Endothelial cell of umbilical vein (primary cell): ENCODE data around the gene YTHDF1. TPM values are rescaled to one million over a fixed set of nuclear protein-coding genes. Genes with fewer than 3 reads are reported as not detected.

ENCODE experiments used
- BruUV-seq: library from RNA; stranded (reverse); fragments of 400-500 nt; replicated peaks from 2 replicates; lab custom pipeline; 2021; lab: Mats Ljungman, UMichigan
- CTCF ChIA-PET: fragments of 300-600, 350-600 bp; sonication (Branson Sonifier 250); formaldehyde crosslinking; loops from one replicate; lab custom pipeline; 2021; ENCODE audit warnings: antibody characterized with exemption, inconsistent platforms; lab: Charles Lee
- POLR2A ChIA-PET: fragments of 300-600, 350-600 bp; sonication (Branson Sonifier 250); formaldehyde crosslinking; loops from one replicate; lab custom pipeline; 2021; ENCODE audit warnings: antibody characterized with exemption, inconsistent platforms; lab: Charles Lee
- DNase-seq: peaks from one replicate; pipeline ENCODE4 v3.0.0-alpha.2; 2011; ENCODE audit warnings: low read depth, low spot score
- FAIRE-seq: peaks from 2 replicates; lab custom pipeline; 2011; peaks lifted over from hg19 to GRCh38; lab: Jason Lieb, UNC
- H2AFZ ChIP-seq: 2 replicates; pipeline ENCODE4 v1.6.0; 2012; ENCODE audit warnings: low read depth, low read length, control low read depth, inconsistent platforms
- H3K27ac ChIP-seq: 2 replicates; pipeline ENCODE4 v1.5.1; 2011; ENCODE audit warnings: low read depth, mild to moderate bottlenecking, control low read depth, low read length, moderate library complexity; ENCODE audit not compliant: insufficient read depth
- H3K27me3 ChIP-seq, 2 experiments: 2 replicates each; pipeline versions ENCODE4 v1.6.0 to v1.6.1; 2011; ENCODE audit warnings: low read length in 2 of 2, mixed read lengths in 1 of 2; ENCODE audit not compliant: control insufficient read depth in 2 of 2, insufficient read depth in 2 of 2
- H3K36me3 ChIP-seq, 2 experiments: 2 replicates in 1 of 2; 3 replicates in 1 of 2; pipeline ENCODE4 v1.5.1; 2011; ENCODE audit warnings: low read length in 2 of 2, mild to moderate bottlenecking in 1 of 2, moderate library complexity in 1 of 2; ENCODE audit not compliant: control insufficient read depth in 2 of 2, insufficient read depth in 2 of 2; ENCODE audit errors: extremely low read depth in 1 of 2
- H3K4me1 ChIP-seq: 3 replicates; pipeline ENCODE4 v1.5.1; 2011; ENCODE audit warnings: mild to moderate bottlenecking, low read length; ENCODE audit not compliant: control insufficient read depth, insufficient read depth; ENCODE audit errors: extremely low read depth
- H3K4me2 ChIP-seq: 2 replicates; pipeline ENCODE4 v1.6.1; 2011; ENCODE audit warnings: low read length, control low read depth, mixed read lengths; ENCODE audit not compliant: insufficient read depth
- H3K4me3 ChIP-seq, 3 experiments: fragments of 200-600 bp in 1 of 3; sonication (generic), shearing (Covaris generic) in 1 of 3; replicated peaks in 1 of 3; 2 replicates each; pipeline ENCODE4 v1.5.1; 2011 to 2016; ENCODE audit warnings: control low read depth in 3 of 3, low read length in 3 of 3, mild to moderate bottlenecking in 2 of 3, inconsistent platforms in 1 of 3, low read depth in 1 of 3, moderate library complexity in 1 of 3; ENCODE audit not compliant: insufficient read depth in 1 of 3
- H3K79me2 ChIP-seq: 2 replicates; pipeline ENCODE4 v1.6.0; 2012; ENCODE audit warnings: low read length, inconsistent platforms; ENCODE audit not compliant: control insufficient read depth, insufficient read depth
- H3K9ac ChIP-seq: replicated peaks from 2 replicates; pipeline ENCODE3; 2011; ENCODE audit warnings: low read length, control low read depth; ENCODE audit not compliant: insufficient read depth; ENCODE audit errors: extremely low read depth
- H3K9me1 ChIP-seq: replicated peaks from 3 replicates; pipeline ENCODE4 v1.6.0; 2011; ENCODE audit warnings: mild to moderate bottlenecking, low read length; ENCODE audit not compliant: control insufficient read depth, insufficient read depth; ENCODE audit errors: extremely low read depth
- H3K9me3 ChIP-seq: replicated peaks from 2 replicates; pipeline ENCODE4 v1.5.1; 2012; ENCODE audit warnings: low read length, inconsistent platforms; ENCODE audit not compliant: control insufficient read depth, insufficient read depth
- H4K20me1 ChIP-seq: replicated peaks from 2 replicates; pipeline ENCODE3; 2011; ENCODE audit warnings: mild to moderate bottlenecking, low read length; ENCODE audit not compliant: control insufficient read depth, insufficient read depth; ENCODE audit errors: extremely low read depth
- CTCF ChIP-seq, 2 donors: IDR thresholded peaks; 1 replicate in 1 of 2; 2 replicates in 1 of 2; pipeline ENCODE4 v1.5.1; 2011; ENCODE audit warnings: low read length in 2 of 2, mild to moderate bottlenecking in 2 of 2, moderate library complexity in 2 of 2, control low read depth in 1 of 2, inconsistent platforms in 1 of 2, low read depth in 1 of 2; ENCODE audit not compliant: insufficient read depth in 1 of 2; ENCODE audit errors: extremely low read depth in 1 of 2
- EZH2 ChIP-seq: IDR thresholded peaks from 2 replicates; pipeline ENCODE4 v1.6.1; 2012; ENCODE audit warnings: borderline replicate concordance, low read depth, mild to moderate bottlenecking, moderate library complexity, low read length, inconsistent platforms; ENCODE audit not compliant: severe bottlenecking
- FOS ChIP-seq: IDR thresholded peaks from 2 replicates; pipeline ENCODE4 v1.6.1; 2011; ENCODE audit warnings: mild to moderate bottlenecking, low read length, moderate library complexity, borderline replicate concordance; ENCODE audit not compliant: insufficient read depth
- GATA2 ChIP-seq: IDR thresholded peaks from 2 replicates; pipeline ENCODE4 v1.7.0; 2011; ENCODE audit warnings: low read depth, mild to moderate bottlenecking, moderate library complexity, mixed read lengths, low read length; ENCODE audit not compliant: insufficient read length, insufficient read depth
- JUN ChIP-seq: IDR thresholded peaks from 2 replicates; pipeline ENCODE4 v1.6.1; 2011; ENCODE audit warnings: borderline replicate concordance, low read depth; ENCODE audit not compliant: insufficient read length, insufficient read depth
- MAX ChIP-seq: IDR thresholded peaks from 2 replicates; pipeline ENCODE4 v1.6.1; 2011; ENCODE audit not compliant: insufficient read depth, insufficient read length
- MYC ChIP-seq: IDR thresholded peaks from one replicate; pipeline ENCODE4 v1.6.1; 2011; ENCODE audit warnings: mild to moderate bottlenecking, low read depth, low read length
- POLR2A ChIP-seq: IDR thresholded peaks from 2 replicates; pipeline ENCODE4 v1.6.1; 2012; ENCODE audit warnings: low read depth, mild to moderate bottlenecking, control low read depth, low read length
- POLR2AphosphoS5 ChIP-seq: IDR thresholded peaks from 2 replicates; pipeline ENCODE4 v1.6.1; 2012; ENCODE audit warnings: low read depth, mild to moderate bottlenecking, control low read depth, low read length, moderate library complexity; ENCODE audit not compliant: insufficient read depth
- dilution Hi-C: fragments of 300-500 bp; cut with MboI; formaldehyde crosslinking; loops from one replicate; pipeline ENCODE4 v1.15.0; 2019; ENCODE audit warnings: low sequenced_read_pairs; ENCODE audit not compliant: extremely low pct_ligation_motif_present
- intact Hi-C: fragments of 100-400 bp; cut with micrococcal nuclease; formaldehyde crosslinking; loops from one replicate; pipeline ENCODE4 v1.10.0; 2022
- polyA plus RNA-seq, 4 experiments: library from polyadenylated mRNA; depleted of rRNA in 3 of 4; stranded (reverse) in 3 of 4; unstranded in 1 of 4; fragments of >200 nt; gene quantifications; 2 replicates each; pipeline versions ENCODE4 v1.2.1 to v1.2.3, GENCODE V29; 2011 to 2012; ENCODE audit warnings: missing spikeins in 1 of 4
- total RNA-seq: library from RNA; stranded (reverse); gene quantifications from 2 replicates; pipeline ENCODE4 v1.2.3, GENCODE V29; 2021

Gene YTHDF1
- total and polyA plus RNA-seq, 2 donors (not counting 3 experiments of a cell fraction or from before 2014, with no cell fraction given), result 25.2 to 44.4 TPM

- Histone ChIP-seq H3K4me2 (no peak overlapping the region), H3K9me1 (no peaks in the 10 kb centered on the region), H3K79me2 (no peaks in the 10 kb centered on the region), H3K9me3 (no peaks in the 10 kb centered on the region), H2AFZ (no peak overlapping the region), H3K4me3 (no peak overlapping the region), H3K27ac (no peak overlapping the region), H3K9ac (no peak overlapping the region), H3K27me3 (peaks cover 35% of the 10 kb centered on the region in 2 experiments), H4K20me1 (no peaks in the 10 kb centered on the region), H3K36me3 (no peaks in the 10 kb centered on the region), H3K4me1 (no peaks in the 10 kb centered on the region)
- no peak for DNase-seq
- TF ChIP-seq CTCF (IDR thresholded peaks at IDR 0.05; ENCODE audit: extremely low read depth in 1 of 2, insufficient read depth in 1 of 2, low read depth in 1 of 2, low read length in 2 of 2) (no peak), POLR2A (no peak), GATA2 (no peak), POLR2AphosphoS5 (no peak), MAX (no peak), FOS (no peak), JUN (no peak), EZH2 (no peak), MYC (no peak)
- CTCF ChIA-PET, result interaction anchor here (5.0 kb wide), 1 partner anchor 28 kb away, joined by 36 read pairs; no protein-coding TSS in a partner anchor
- intact Hi-C loops (no loop called here), dilution Hi-C loops (no loop called here)
- no peak for FAIRE-seq
- POLR2A ChIA-PET, result no interaction called here
- BruUV-seq, result no TSS peak
Observed at GRCh38 chr20:63252284-63252711, 36.4 kb upstream of the YTHDF1 start.
